NCI-H2196 (cell line): ENCODE data around the gene LUZP4.
A peak's percentile ranks its signal among the peaks of the same experiment; 100 is the strongest.
"Not testable (repeated sequence)": the region's sequence is repeated elsewhere in the genome, so short reads cannot be mapped to it uniquely, and the experiment has no call there.

Experiments
- DNase-seq: peaks from one replicate; lab custom pipeline; 2025; ENCODE audit not compliant: unreplicated experiment; lab: John Stamatoyannopoulos, UW

The LUZP4 gene

GRCh38 chrX:115333446-115333845 is 43.9 kb downstream of the LUZP4 start:
- no peak for DNase-seq

- no peak for DNase-seq
Observed at GRCh38 chrX:115337491-115338144, 48.1 kb downstream of the LUZP4 start.

GRCh38 chrX:115339441-115340025 is 50.0 kb downstream of the LUZP4 start:
- no peak for DNase-seq

- no peak for DNase-seq
Observed at GRCh38 chrX:115341421-115341820, 51.9 kb downstream of the LUZP4 start.

- peak; percentile 80 for DNase-seq
Observed at GRCh38 chrX:115344885-115345614, 55.5 kb downstream of the LUZP4 start.

- DNase-seq: no peak
Observed at GRCh38 chrX:115345615-115346014, 56.1 kb downstream of the LUZP4 start.

- DNase-seq: not testable (repeated sequence)
Observed at GRCh38 chrX:115346738-115347137, 57.2 kb downstream of the LUZP4 start.

GRCh38 chrX:115348446-115349225 is 59.1 kb downstream of the LUZP4 start:
- no peak for DNase-seq

- peak; percentile 6 for DNase-seq
Observed at GRCh38 chrX:115350711-115351381, 61.3 kb downstream of the LUZP4 start.

- no peak for DNase-seq
Observed at GRCh38 chrX:115356369-115356768, 66.9 kb downstream of the LUZP4 start.
